ENCODE measurements around the gene AURKAIP1.

The AURKAIP1 gene

GRCh38 chr1:1345860-1346500 is 29.0 kb downstream of the AURKAIP1 start:
- DNase-seq: no peak

- no peak for DNase-seq
Observed at GRCh38 chr1:1345384-1345783, 29.6 kb downstream of the AURKAIP1 start.

GRCh38 chr1:1344655-1345361 is 30.2 kb downstream of the AURKAIP1 start:
- no peak for DNase-seq

GRCh38 chr1:1343811-1344421 is 31.1 kb downstream of the AURKAIP1 start:
- no peak for DNase-seq

DNA sequence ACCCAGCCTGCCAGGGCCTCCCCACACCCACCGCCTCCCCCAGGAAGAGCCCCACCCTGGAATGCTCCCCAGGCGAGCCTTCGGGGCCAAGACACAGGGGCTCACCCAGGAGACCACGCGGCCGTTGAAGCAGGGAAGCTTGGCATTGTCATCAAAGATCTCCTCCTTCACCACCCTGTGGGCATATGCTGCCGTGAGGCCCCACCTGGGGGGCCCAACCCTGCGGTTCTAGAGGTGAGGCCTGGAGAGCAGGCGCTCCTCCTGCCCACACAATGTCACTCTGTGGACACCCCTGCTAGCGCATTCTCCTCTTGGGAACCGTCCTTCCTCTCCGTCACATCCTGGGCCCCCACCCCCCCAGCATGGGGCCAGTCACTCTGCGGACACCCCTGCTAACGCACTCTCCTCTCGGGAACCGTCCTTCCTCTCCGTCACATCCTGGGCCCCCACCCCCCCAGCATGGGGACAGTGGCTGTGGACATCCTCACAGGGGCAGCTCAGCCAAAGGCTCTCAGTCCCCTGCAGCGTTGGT is 32.4 kb downstream of the AURKAIP1 start:
- no peak for DNase-seq

DNA sequence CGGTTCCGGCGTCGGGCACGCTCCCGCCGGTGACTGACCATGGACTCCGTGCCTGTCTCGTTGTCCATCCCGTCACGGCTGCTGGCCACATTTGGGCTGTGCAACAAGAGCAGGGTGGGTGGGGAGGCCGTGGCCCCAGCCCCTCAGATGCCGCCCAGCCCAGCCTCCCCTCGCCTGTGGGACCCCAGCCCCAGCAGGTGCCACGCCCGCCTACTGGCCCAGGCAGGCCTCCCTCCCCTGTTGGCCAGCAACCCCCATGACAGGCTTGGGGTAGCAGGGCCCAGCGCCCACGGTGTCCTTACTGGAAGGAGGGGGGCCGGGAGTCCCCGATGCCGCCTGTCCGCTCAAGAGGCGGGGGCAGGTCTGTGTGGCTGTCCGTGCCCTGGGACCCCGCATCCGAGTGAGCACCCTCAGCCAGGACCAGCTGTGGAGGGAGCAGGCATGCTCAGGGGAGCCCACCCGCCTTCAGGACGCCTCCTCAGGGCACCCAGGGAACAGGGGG is 32.9 kb downstream of the AURKAIP1 start:
- DNase-seq: no peak

- no peak for DNase-seq
Observed at GRCh38 chr1:1341549-1342021, 33.4 kb downstream of the AURKAIP1 start.

DNA sequence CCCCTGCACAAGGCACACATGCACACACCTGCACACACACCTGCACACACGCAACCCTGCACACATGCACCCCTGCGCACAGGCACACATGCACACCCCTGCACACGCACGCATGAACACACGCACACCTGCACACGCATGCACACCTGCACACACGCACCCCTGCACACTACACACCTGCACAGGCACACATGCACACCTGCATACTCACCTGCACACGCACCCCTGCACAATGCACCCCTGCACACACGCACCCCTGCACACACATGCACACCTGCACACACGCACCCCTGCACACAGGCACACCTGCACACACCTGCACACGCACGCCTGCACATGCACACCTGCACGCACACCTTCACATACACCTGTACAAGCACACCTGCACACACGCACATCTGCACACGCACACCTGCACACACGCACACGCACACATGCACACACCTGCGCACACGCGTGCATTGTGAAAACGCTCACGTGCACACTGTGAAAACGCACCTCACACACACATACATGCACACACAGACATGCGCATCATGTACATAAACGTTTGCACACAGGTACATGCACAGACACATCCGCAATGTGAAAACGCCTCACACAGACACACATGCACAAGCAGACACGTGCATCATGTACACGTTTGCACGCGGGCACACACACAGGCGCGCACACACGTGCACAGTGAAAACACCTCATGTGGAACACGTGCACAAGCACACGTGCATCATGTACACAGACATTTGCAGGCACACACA is 34.0 kb downstream of the AURKAIP1 start:
- no peak for DNase-seq

- DNase-seq: no peak
Observed at GRCh38 chr1:1340185-1340584, 34.8 kb downstream of the AURKAIP1 start.

GRCh38 chr1:1338278-1338677 is 36.7 kb downstream of the AURKAIP1 start:
- no peak for DNase-seq

- no peak for DNase-seq
Observed at GRCh38 chr1:1337793-1338147, 37.2 kb downstream of the AURKAIP1 start.

DNA sequence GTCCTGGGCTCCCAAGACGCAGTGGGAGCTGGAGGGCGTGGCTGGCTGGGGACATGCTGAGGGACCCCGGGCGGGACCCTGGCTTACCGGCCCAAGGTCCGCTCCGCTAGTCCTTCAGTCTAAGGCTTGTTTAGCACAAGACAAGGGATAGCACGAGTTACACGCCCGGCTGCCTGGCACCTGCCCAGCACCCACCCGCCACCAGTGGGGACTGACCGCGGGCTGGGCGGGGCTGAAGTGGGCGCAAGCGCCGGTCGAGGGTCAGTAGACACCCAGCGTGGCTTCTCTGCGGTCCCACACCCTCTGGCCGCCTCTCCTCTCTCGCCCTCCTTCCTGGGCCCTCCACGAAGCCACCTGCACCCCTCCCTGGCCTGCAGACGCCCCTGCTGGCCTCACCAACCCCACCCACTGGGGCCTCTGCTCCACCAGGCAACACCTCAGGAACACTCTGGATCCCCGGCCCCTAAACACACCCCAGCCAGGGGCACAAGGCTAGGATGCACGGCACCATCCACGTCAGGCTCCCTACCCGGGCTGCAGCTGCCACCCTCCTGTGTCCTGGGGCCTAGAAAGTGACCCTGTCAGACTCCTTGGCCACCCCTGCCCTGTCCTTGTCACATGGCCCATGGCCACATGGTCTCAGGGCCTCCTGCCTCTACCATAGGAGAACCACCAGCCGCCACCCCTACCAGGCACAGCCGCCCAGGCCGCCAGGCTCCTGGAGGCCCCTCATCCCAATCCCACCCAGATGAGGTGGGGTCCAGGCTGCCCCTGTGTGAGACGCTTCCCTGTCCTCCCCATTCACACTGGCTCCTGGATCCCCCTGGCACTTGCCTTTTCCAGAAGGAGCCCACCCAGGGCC is 37.8 kb downstream of the AURKAIP1 start:
- DNase-seq: no peak

GRCh38 chr1:1336446-1336845 is 38.6 kb downstream of the AURKAIP1 start:
- no peak for DNase-seq

GRCh38 chr1:1335792-1336248 is 39.2 kb downstream of the AURKAIP1 start:
- no peak for DNase-seq

DNA sequence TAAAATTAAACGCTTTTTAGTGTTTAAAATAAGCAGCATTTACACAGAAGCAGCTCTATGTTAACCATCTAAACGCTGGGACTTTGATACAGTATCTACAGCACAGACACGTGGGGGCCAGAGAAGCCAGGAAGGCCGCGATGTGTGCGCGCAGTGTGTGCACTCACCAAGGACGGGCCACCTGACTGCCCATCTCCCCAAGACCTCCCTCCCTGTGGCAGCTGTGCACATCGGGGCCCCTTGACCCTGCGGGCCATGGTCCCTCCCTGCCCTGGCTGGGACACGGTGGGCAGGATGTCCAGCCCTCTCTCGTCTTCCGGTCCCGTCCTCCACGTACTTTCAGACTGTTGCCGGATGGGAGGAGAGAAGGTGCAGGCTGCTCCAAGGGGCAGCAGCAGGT is 39.7 kb downstream of the AURKAIP1 start:
- no peak for DNase-seq

GRCh38 chr1:1334835-1335234 is 40.2 kb downstream of the AURKAIP1 start:
- no peak for DNase-seq

GRCh38 chr1:1333551-1334241 is 41.3 kb downstream of the AURKAIP1 start:
- DNase-seq: no peak

- DNase-seq: no peak
Observed at GRCh38 chr1:1332774-1333480, 42.1 kb downstream of the AURKAIP1 start.

GRCh38 chr1:1332031-1332755 is 42.8 kb downstream of the AURKAIP1 start:
- DNase-seq: no peak
